Measurements from ENCODE around the gene OR13J1.
"Not testable (repeated sequence)": the region's sequence is repeated elsewhere in the genome, so short reads cannot be mapped to it uniquely, and the experiment has no call there.

OR13J1 gene

GRCh38 chr9:35870351-35870923, at the start of gene OR13J1:
OR13J1 (minus strand) TSS chr9:35870401; CDS start chr9:35870401, 0 bp downstream.
- no peak for DNase-seq (ENCODE audit: low read depth)

- no peak for DNase-seq (ENCODE audit: low read depth)
These were observed 49.2 kb upstream of the OR13J1 start for GRCh38 chr9:35919212-35920008.

- no peak for DNase-seq (ENCODE audit: low read depth)
These were observed 48.6 kb upstream of the OR13J1 start for GRCh38 chr9:35918780-35919179.

- DNase-seq (ENCODE audit: low read depth) = no peak
These were observed 47.1 kb upstream of the OR13J1 start for GRCh38 chr9:35917261-35917660.

GRCh38 chr9:35915681-35916294, 45.6 kb upstream of the OR13J1 start:
- no peak for DNase-seq (ENCODE audit: low read depth)

- DNase-seq (ENCODE audit: low read depth) = peak; percentile 46
These were observed 44.2 kb upstream of the OR13J1 start for GRCh38 chr9:35914301-35914807.

GRCh38 chr9:35913429-35913828, 43.2 kb upstream of the OR13J1 start:
- DNase-seq (ENCODE audit: low read depth) = not testable (repeated sequence)

GRCh38 chr9:35912791-35913400, 42.7 kb upstream of the OR13J1 start:
- DNase-seq (ENCODE audit: low read depth) = no peak

- no peak for DNase-seq (ENCODE audit: low read depth)
These were observed 41.5 kb upstream of the OR13J1 start for GRCh38 chr9:35911690-35912089.

GRCh38 chr9:35910613-35911359, 40.6 kb upstream of the OR13J1 start:
- DNase-seq (ENCODE audit: low read depth) = no peak

- DNase-seq (ENCODE audit: low read depth) = no peak
These were observed 39.7 kb upstream of the OR13J1 start for GRCh38 chr9:35909687-35910612.

GRCh38 chr9:35909274-35909673, 39.1 kb upstream of the OR13J1 start, which contains the start of gene SPAAR:
SPAAR (plus strand) TSS chr9:35909490; CDS start chr9:35910464, 974 bp downstream.
- no peak for DNase-seq (ENCODE audit: low read depth)

- DNase-seq (ENCODE audit: low read depth) = no peak
These were observed 38.4 kb upstream of the OR13J1 start for GRCh38 chr9:35908504-35909125.

GRCh38 chr9:35907711-35908503, 37.7 kb upstream of the OR13J1 start:
- DNase-seq (ENCODE audit: low read depth) = peak; percentile 21

- no peak for DNase-seq (ENCODE audit: low read depth)
These were observed 36.9 kb upstream of the OR13J1 start for GRCh38 chr9:35906923-35907699.

- DNase-seq (ENCODE audit: low read depth) = no peak
These were observed 35.9 kb upstream of the OR13J1 start, which contains the start of gene HRCT1 for GRCh38 chr9:35905912-35906679. HRCT1 (plus strand) TSS chr9:35906202; CDS start chr9:35906288, 86 bp downstream.

GRCh38 chr9:35905051-35905781, 35.0 kb upstream of the OR13J1 start:
- DNase-seq (ENCODE audit: low read depth) = no peak

All from CMK (cell line).